GM23338 (cell line): ENCODE measurements around the gene ENC1. TPM values are rescaled to one million over a fixed set of nuclear protein-coding genes. Genes with fewer than 3 reads are reported as not detected.

Source experiments
- ATAC-seq: fragments of 200-7000 bp; cut with Tn5 transposase; 3 replicates; pipeline ENCODE4 v1.9.1; 2020
- DNase-seq: peaks from one replicate; pipeline ENCODE4 v3.0.0-alpha.2; 2015; ENCODE audit warnings: low spot score
- H2AFZ ChIP-seq: fragments of 200-600 bp; sonication (generic); 2 replicates; pipeline ENCODE4 v1.8.0; 2016; ENCODE audit warnings: antibody characterized with exemption, mild to moderate bottlenecking, moderate library complexity
- H3F3A ChIP-seq: fragments of 200-600 bp; sonication (generic); replicated peaks from 2 replicates; pipeline ENCODE4 v1.8.0; 2017; ENCODE audit warnings: antibody characterized with exemption, mixed run types, low read depth
- H3K27ac ChIP-seq: fragments of 200-600 bp; sonication (generic); 2 replicates; pipeline ENCODE4 v1.6.1; 2016; ENCODE audit warnings: low read depth
- H3K27me3 ChIP-seq: fragments of 200-600 bp; sonication (generic); 2 replicates; pipeline ENCODE4 v1.8.0; 2016; ENCODE audit warnings: mild to moderate bottlenecking, mixed run types, moderate library complexity; ENCODE audit not compliant: insufficient read depth
- H3K36me3 ChIP-seq: fragments of 200-600 bp; sonication (generic); 2 replicates; pipeline ENCODE4 v1.8.0; 2016; ENCODE audit warnings: mild to moderate bottlenecking; ENCODE audit not compliant: insufficient read depth
- H3K4me1 ChIP-seq: fragments of 200-600 bp; sonication (generic); 2 replicates; pipeline ENCODE4 v1.8.0; 2016; ENCODE audit warnings: mild to moderate bottlenecking, moderate library complexity; ENCODE audit not compliant: insufficient read depth
- H3K4me2 ChIP-seq: fragments of 200-600 bp; sonication (generic); 2 replicates; pipeline ENCODE4 v1.7.1; 2017; ENCODE audit warnings: mixed run types
- H3K4me3 ChIP-seq: fragments of 200-600 bp; sonication (generic); 2 replicates; pipeline ENCODE4 v1.6.1; 2016; ENCODE audit warnings: mixed run types
- H3K79me2 ChIP-seq: fragments of 200-600 bp; sonication (generic); replicated peaks from 2 replicates; pipeline ENCODE4 v1.8.0; 2017; ENCODE audit warnings: mild to moderate bottlenecking; ENCODE audit not compliant: insufficient read depth
- H3K9me2 ChIP-seq: fragments of 200-600 bp; sonication (generic); 2 replicates; pipeline ENCODE4 v1.8.0; 2017; ENCODE audit not compliant: insufficient read depth
- H4K20me1 ChIP-seq: fragments of 200-600 bp; sonication (generic); replicated peaks from 2 replicates; pipeline ENCODE4 v1.8.0; 2017; ENCODE audit warnings: mild to moderate bottlenecking; ENCODE audit not compliant: insufficient read depth
- H3K27ac Mint-ChIP-seq: 2 replicates; pipeline ENCODE4 v1.8.0; 2020; ENCODE audit warnings: inconsistent platforms, mild to moderate bottlenecking, moderate library complexity, mixed read lengths
- H3K27me3 Mint-ChIP-seq: 3 replicates; pipeline ENCODE4 v1.8.0; 2022; ENCODE audit warnings: low read depth, mild to moderate bottlenecking, moderate library complexity, mixed read lengths, inconsistent platforms; ENCODE audit not compliant: insufficient read depth, poor library complexity
- H3K36me3 Mint-ChIP-seq: 3 replicates; pipeline ENCODE4 v1.8.0; 2021; ENCODE audit warnings: low read depth, mild to moderate bottlenecking, inconsistent platforms, moderate library complexity, mixed read lengths
- H3K4me1 Mint-ChIP-seq: 3 replicates; pipeline ENCODE4 v1.8.0; 2020; ENCODE audit warnings: mild to moderate bottlenecking, inconsistent platforms, mixed read lengths
- H3K4me3 Mint-ChIP-seq: 3 replicates; pipeline ENCODE4 v1.8.0; 2021; ENCODE audit warnings: moderate library complexity, mild to moderate bottlenecking, inconsistent platforms, mixed read lengths
- H3K9me3 Mint-ChIP-seq: 3 replicates; pipeline ENCODE4 v1.8.0; 2020; ENCODE audit warnings: moderate library complexity, mild to moderate bottlenecking, inconsistent platforms, mixed read lengths
- CREB1 ChIP-seq: fragments of 250-450 bp; sonication (Bioruptor Pico); IDR thresholded peaks from 2 replicates; pipeline ENCODE4 v1.5.0; 2020; ENCODE audit warnings: low read depth, mild to moderate bottlenecking, moderate library complexity
- CTCF ChIP-seq, 2 experiments: fragments of 200-600 bp in 1 of 2; sonication (generic) in 1 of 2; conservative IDR thresholded peaks; 2 replicates each; pipeline versions ENCODE4 v1.5.1 to v1.6.1; 2016 to 2017; ENCODE audit warnings: antibody characterized with exemption in 2 of 2, low read depth in 2 of 2, mild to moderate bottlenecking in 2 of 2, moderate library complexity in 1 of 2
- ETS1 ChIP-seq: IDR thresholded peaks from 2 replicates; pipeline ENCODE4 v1.6.1; 2016; ENCODE audit warnings: antibody characterized with exemption
- EZH2 ChIP-seq: fragments of 200-600 bp; sonication (generic); IDR thresholded peaks from one replicate; pipeline ENCODE4 v1.8.0; 2017; ENCODE audit warnings: antibody characterized with exemption, mild to moderate bottlenecking, low read depth; ENCODE audit not compliant: unreplicated experiment
- EZH2phosphoT487 ChIP-seq: fragments of 200-600 bp; sonication (generic); IDR thresholded peaks from one replicate; pipeline ENCODE4 v1.8.1; 2018; ENCODE audit warnings: antibody characterized with exemption; ENCODE audit not compliant: unreplicated experiment
- JUNB ChIP-seq: IDR thresholded peaks from one replicate; pipeline ENCODE4 v1.6.1; 2016; ENCODE audit warnings: antibody characterized with exemption; ENCODE audit not compliant: unreplicated experiment
- NANOG ChIP-seq: IDR thresholded peaks from 2 replicates; pipeline ENCODE4 v1.6.1; 2016; ENCODE audit warnings: antibody characterized with exemption, borderline replicate concordance
- POLR2AphosphoS5 ChIP-seq: IDR thresholded peaks from 2 replicates; pipeline ENCODE4 v1.6.1; 2016; ENCODE audit warnings: antibody characterized with exemption, low read depth
- REST ChIP-seq: IDR thresholded peaks from one replicate; pipeline ENCODE4 v1.6.1; 2018; ENCODE audit warnings: antibody characterized with exemption; ENCODE audit not compliant: unreplicated experiment
- STAT1 ChIP-seq: IDR thresholded peaks from one replicate; pipeline ENCODE4 v1.6.1; 2016; ENCODE audit warnings: antibody characterized with exemption; ENCODE audit not compliant: unreplicated experiment
- ZNF114 ChIP-seq: fragments of 250-450 bp; sonication (Bioruptor Pico); IDR thresholded peaks from 2 replicates; pipeline ENCODE4 v1.5.0; 2020; ENCODE audit warnings: mild to moderate bottlenecking, moderate library complexity
- ZNF331 ChIP-seq: fragments of 250-450 bp; sonication (Bioruptor Pico); IDR thresholded peaks from 2 replicates; pipeline ENCODE4 v1.5.0; 2020; ENCODE audit warnings: low read depth, mild to moderate bottlenecking, moderate library complexity
- ZNF462 ChIP-seq: fragments of 250-450 bp; sonication (Bioruptor Pico); IDR thresholded peaks from 2 replicates; pipeline ENCODE4 v1.5.0; 2020; ENCODE audit warnings: mild to moderate bottlenecking, moderate library complexity
- polyA plus RNA-seq: library from polyadenylated mRNA; unstranded; fragments of >200 nt; fragmentation: Nextera tagmentation; extraction: Ambion mirVana; gene quantifications from 2 replicates; pipeline ENCODE4 v1.2.1, GENCODE V29; 2016
- total RNA-seq: library from RNA; depleted of rRNA; stranded (reverse); fragments of >200 nt; shearing (Covaris generic); gene quantifications from 2 replicates; pipeline ENCODE4 v1.2.3, GENCODE V29; 2014

ENC1 gene
- total and polyA plus RNA-seq, 2 experiments from 2014 or later: 8.2 to 27.9 TPM

GRCh38 chr5:74631081-74631953, 9.2 kb downstream of the ENC1 start:
- no peaks in the 10 kb centered on the region; the same call in 1 of the 2 replicates for H3K9me2 ChIP-seq
- Mint-ChIP-seq H3K4me3 (peak overlapping the region; percentile 23), H3K36me3 (peaks cover 36% of the 10 kb centered on the region), H3K9me3 (no peaks in the 10 kb centered on the region), H3K4me1 (peaks cover 50% of the 10 kb centered on the region), H3K27ac (no peak overlapping the region), H3K27me3 (peaks cover 3% of the 10 kb centered on the region)
- DNase-seq (peak; percentile 51), ATAC-seq (peak; percentile 78)
- no peak overlapping the region for H3K27ac ChIP-seq
- no peaks in the 10 kb centered on the region for H3K27me3 ChIP-seq
- H4K20me1 ChIP-seq: peaks cover 3% of the 10 kb centered on the region
- TF ChIP-seq POLR2AphosphoS5 (no peak), STAT1 (no peak), EZH2phosphoT487 (no peak), ETS1 (no peak), ZNF462 (CRISPR knock-in tag) (no peak), ZNF331 (CRISPR knock-in tag) (no peak), JUNB (no peak), CTCF (conservative IDR thresholded peaks at IDR 0.05; ENCODE audit: low read depth in 2 of 2) (no peak), NANOG (no peak), EZH2 (no peak), ZNF114 (CRISPR knock-in tag) (no peak), REST (no peak), CREB1 (CRISPR knock-in tag) (no peak)
- peaks cover 44% of the 10 kb centered on the region for H3K4me1 ChIP-seq
- 0 out of 2 replicates have a peak overlapping the region, but pooled peaks have one; percentile 13 for H3K4me3 ChIP-seq
- H3F3A ChIP-seq: no peaks in the 10 kb centered on the region
- peaks cover 14% of the 10 kb centered on the region for H3K79me2 ChIP-seq
- no peak overlapping the region for H2AFZ ChIP-seq
- H3K36me3 ChIP-seq: peaks cover 6% of the 10 kb centered on the region; the same call in 1 of the 2 replicates
- peak overlapping the region; percentile 14 for H3K4me2 ChIP-seq
